Activated effector memory CD4-positive, alpha-beta T cell treated with Interleukin-2 at 50 U/mL for 16 hours (primary cell): ENCODE data around the gene NKAPL.
A peak's percentile ranks its signal among the peaks of the same experiment; 100 is the strongest.

Experiments used
- DNase-seq: peaks from one replicate; pipeline ENCODE4 v3.0.0-alpha.2; 2020

Gene NKAPL

GRCh38 chr6:28258877-28259777 is at the start of gene NKAPL:
TSS of gene NKAPL (plus strand) at chr6:28259297. CDS start at chr6:28259372, 75 bp downstream.
- DNase-seq: peak; percentile 22

DNA sequence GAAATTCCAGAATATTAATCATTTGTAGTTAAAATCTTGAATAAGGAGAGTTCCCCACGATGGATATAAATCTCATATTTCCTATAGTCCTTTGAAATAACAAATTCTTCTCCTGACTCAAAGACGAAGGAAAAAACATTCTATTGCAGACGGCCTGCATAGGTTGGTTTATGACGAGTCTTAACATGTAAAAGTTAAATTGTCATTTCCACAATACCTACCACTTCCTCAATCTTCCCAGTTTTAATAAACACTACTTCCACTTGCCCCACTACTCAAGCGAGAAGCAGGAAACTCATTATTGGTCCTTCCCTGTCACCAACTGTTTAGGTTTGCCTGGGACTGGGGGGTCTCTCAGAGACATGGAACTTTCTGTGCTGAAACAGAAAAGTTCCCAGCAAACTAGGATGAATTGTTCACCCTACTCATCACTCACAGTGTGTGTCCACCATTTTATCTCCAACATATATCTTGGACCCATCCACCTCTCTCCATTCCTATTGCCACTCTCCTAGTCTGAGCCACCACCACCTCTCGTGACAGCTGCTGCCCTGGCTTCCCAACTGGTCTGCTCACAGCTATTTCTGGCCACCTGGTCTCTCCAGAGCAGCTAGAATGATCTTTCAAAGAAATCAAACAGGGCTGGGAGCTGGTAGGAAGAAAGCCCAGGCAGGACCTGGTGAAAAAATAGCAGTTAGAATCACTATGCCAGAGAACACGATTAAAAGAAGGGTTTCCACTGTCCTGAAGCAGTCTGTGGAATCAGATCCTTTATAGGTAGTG is 49.2 kb upstream of the NKAPL start:
- DNase-seq: no peak

GRCh38 chr6:28211840-28212509 is 47.1 kb upstream of the NKAPL start:
- no peak for DNase-seq

- no peak for DNase-seq
These were observed 46.4 kb upstream of the NKAPL start for GRCh38 chr6:28212510-28213212.

DNA sequence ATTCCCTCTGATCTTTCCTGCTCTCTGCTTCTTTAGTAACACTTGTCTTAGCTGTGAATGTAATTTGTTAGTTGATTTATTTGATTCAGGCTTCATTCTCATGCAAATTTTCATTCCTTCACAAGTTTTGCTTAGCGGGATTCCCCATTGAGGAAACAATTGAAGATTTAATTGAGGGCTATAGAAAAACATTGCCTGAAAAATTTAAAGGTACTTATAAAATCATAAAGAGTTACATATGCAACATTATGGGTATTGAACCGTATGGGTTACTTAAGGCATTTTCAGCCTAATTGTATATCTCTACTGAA is 45.9 kb upstream of the NKAPL start:
- DNase-seq: no peak

GRCh38 chr6:28215425-28215824 is 43.7 kb upstream of the NKAPL start:
- DNase-seq: no peak

DNA sequence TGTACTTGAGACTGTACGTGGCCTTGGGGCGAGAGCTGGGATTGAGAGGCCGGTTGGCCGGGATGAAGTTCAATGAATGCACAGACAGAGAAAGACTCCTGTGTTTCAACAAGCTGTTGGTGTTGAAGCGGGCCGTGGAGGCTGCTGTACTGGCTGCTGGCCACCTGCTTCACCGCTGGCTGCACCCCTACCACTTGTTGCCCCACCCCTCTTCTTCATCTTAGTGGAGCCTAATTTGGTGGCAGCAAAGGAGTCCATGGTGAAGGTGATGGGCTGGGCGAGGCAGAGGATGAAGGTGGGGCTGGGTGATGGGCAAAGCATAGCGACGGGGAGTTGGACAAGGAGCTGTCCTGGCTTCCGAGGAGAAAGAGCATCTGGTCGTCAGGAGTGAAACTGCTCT is 41.2 kb upstream of the NKAPL start:
- DNase-seq: no peak

DNA sequence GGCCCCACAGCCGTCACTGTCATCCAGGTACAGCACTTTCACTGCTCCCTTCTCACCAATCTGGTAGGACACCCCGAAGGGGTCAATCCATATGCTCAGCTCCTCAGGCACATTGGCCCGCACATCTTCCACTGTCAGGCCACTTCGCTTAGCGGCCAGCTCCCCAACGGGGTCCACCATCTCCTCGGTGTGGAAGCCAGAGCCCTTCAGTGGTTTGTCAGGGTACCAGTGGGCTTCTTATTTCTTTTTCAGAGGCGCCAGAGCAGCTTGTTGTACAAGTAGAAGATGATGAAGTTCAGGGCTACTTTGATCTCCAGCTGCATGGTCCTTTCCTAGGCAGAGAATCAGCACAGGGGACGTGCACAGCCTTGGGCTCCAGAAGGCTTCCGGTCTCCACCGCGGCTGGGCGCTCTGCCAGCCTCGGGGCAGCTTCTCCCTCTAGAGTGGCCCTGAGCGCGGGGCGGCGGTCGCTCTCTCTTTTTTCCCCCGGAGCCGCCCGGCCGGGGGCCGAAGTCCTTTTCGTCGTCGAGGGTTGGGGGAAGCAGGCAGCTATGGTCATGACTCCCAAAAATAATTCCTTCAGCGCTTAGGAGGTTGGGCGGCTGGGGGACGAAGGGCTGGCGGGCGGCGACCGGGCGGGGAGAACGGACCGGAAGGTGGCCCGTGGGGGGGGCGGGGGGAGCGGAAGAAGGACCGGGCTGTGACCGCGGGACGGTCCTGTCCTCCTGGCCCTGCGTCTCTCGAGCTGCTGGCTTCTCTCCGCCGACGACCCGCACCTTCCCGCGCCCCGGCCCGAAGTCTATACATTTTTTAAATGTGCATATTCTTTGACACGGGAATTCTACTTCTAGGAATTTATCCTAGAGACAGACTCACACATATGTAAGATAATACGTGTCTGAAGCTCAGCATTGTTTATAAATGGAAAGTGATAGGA is 40.5 kb upstream of the NKAPL start:
- DNase-seq: no peak

GRCh38 chr6:28220257-28221133 is 38.6 kb upstream of the NKAPL start:
- no peak for DNase-seq

GRCh38 chr6:28224131-28225055 is 34.7 kb upstream of the NKAPL start:
- DNase-seq: no peak

- no peak for DNase-seq
These were observed 33.9 kb upstream of the NKAPL start, which contains the start of gene ZSCAN9 for GRCh38 chr6:28225056-28225834. TSS of gene ZSCAN9 (plus strand) at chr6:28225275. CDS start at chr6:28227085, 1,810 bp downstream.

GRCh38 chr6:28226460-28226859 is 32.6 kb upstream of the NKAPL start:
- DNase-seq: no peak

- DNase-seq: no peak
These were observed 26.3 kb upstream of the NKAPL start for GRCh38 chr6:28232785-28233184.

- no peak for DNase-seq
These were observed 23.1 kb upstream of the NKAPL start for GRCh38 chr6:28235912-28236452.

- no peak for DNase-seq
These were observed 19.5 kb upstream of the NKAPL start for GRCh38 chr6:28239636-28240035.

DNA sequence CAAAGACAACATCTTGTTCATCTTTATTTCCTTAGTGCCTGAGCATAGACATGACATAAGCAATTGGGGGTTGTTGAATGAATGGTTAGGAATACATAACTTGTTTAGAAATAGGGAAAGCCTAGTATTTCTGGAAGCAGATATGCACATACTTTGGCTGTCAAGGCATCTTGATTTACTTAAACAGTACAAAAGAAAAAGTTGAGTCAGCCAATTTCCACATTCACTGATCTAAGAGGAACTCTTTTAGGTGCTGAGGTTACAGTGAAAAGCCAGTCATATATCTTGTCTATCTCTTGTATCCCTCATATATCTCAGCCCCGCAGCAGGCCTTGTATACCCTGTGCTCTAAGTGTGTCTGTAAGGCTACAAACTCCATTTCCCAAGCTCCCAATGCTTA is 18.6 kb upstream of the NKAPL start:
- DNase-seq: no peak

DNA sequence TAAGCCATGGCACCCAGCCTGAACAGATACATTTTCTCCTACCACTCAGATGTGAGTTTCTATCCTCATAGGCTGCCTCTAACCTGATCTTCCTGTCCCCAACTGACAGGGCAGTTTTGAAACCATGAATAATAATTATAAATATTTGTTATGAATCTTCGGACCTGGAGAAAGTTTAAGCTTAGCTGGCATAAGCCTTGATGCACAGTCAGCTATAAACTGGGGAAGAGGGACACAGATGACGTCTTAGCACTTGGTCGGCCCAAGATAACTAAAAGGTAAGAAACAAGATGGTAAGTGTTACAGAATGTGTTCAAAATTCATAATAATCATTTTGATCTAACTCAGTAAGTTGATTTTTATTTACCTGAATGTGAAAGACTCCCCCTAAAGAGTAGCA is 15.2 kb upstream of the NKAPL start:
- DNase-seq: no peak

DNA sequence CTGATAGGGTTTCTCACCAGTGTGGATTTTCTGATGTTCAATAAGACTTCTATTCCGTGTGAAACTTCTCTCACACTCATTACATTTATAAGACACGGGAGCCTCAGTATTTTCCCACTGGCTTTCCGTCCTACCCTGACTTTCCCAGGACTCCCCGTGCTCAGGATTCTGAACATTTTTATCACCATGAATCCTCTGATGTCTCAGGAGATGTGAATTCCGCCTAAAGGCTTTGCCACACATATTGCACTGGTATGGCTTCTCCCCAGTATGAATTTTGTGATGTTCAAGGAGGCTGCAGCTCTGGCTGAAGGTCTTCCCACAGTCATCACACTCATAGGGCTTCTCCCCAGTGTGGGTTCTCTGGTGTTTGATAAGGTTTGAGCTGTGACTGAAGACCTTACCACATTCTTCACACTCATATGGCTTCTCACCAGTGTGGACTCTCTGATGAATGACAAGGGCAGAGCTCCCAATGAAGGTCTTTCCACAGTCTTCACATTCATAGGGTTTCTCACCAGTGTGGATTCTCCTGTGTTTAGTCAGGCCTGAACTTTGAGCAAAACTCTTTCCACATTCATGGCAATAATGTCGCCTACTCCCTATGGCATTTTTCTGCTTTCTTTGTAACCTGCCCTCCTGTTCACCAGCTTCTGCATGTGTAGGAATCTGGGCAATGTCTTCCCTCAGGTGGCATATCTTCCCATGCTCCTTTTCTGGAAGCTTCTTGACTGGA is 13.7 kb upstream of the NKAPL start:
- no peak for DNase-seq
